HG03442 (cell line): Measurements from ENCODE around the gene MTMR11.
"Not testable (repeated sequence)": the region's sequence is repeated elsewhere in the genome, so short reads cannot be mapped to it uniquely, and the experiment has no call there.

Source experiments
- ATAC-seq: cut with Tn5 transposase; IDR thresholded peaks from one replicate; pipeline ENCODE4 v1.9.1; 2021; ENCODE audit warnings: mild to moderate bottlenecking, moderate library complexity; ENCODE audit not compliant: unreplicated experiment

Gene MTMR11

GRCh38 chr1:149903836-149904491 is 32.7 kb downstream of the MTMR11 start:
- ATAC-seq = no peak

GRCh38 chr1:149899460-149900284 is 37.0 kb downstream of the MTMR11 start, which contains the start of gene BOLA1:
BOLA1 (plus strand) TSS chr1:149899568; CDS start chr1:149900060, 492 bp downstream.
- peak; percentile 94 for ATAC-seq

- ATAC-seq = no peak
These were observed 40.1 kb downstream of the MTMR11 start for GRCh38 chr1:149896575-149896974.

- ATAC-seq = no peak
These were observed 47.7 kb downstream of the MTMR11 start for GRCh38 chr1:149888999-149889289.

- peak; percentile 18 for ATAC-seq
These were observed 48.3 kb downstream of the MTMR11 start for GRCh38 chr1:149888247-149888998.

GRCh38 chr1:149887456-149888246 is 49.0 kb downstream of the MTMR11 start:
- ATAC-seq = peak; percentile 44

- not testable (repeated sequence) for ATAC-seq
These were observed 49.6 kb downstream of the MTMR11 start for GRCh38 chr1:149887196-149887455.

GRCh38 chr1:149886396-149887195 is 50.1 kb downstream of the MTMR11 start:
- peak; percentile 62 for ATAC-seq

- ATAC-seq = not testable (repeated sequence)
These were observed 50.6 kb downstream of the MTMR11 start for GRCh38 chr1:149886121-149886395.

- no peak for ATAC-seq
These were observed 51.1 kb downstream of the MTMR11 start for GRCh38 chr1:149885339-149886120.

- no peak for ATAC-seq
These were observed 52.0 kb downstream of the MTMR11 start for GRCh38 chr1:149884433-149885338.

GRCh38 chr1:149883598-149884247 is 53.0 kb downstream of the MTMR11 start:
- ATAC-seq = no peak

GRCh38 chr1:149881876-149882275 is 54.8 kb downstream of the MTMR11 start:
- ATAC-seq = no peak

- ATAC-seq = no peak
These were observed 57.1 kb downstream of the MTMR11 start for GRCh38 chr1:149879556-149879955.
